ENCODE measurements around the gene ERP27. TPM values are rescaled to one million over a fixed set of nuclear protein-coding genes. Genes with fewer than 3 reads are reported as not detected.

The ERP27 gene
- total RNA-seq, 1 donor from 2014 or later, result 5.4 TPM

GRCh38 chr12:14913381-14913781, 25.0 kb downstream of the ERP27 start:
- H3K9me3 Mint-ChIP-seq, result no peaks in the 10 kb centered on the region
- DNase-seq (no peak), ATAC-seq (ENCODE audit: low read depth) (no peak)
- H3K4me1 Mint-ChIP-seq, result peaks cover 4% of the 10 kb centered on the region
- ChIA-PET POLR2A (interaction anchor here (0.5 kb wide), 1 partner anchor 11 kb away, joined by 3 read pairs; no protein-coding TSS in a partner anchor), CTCF (no interaction called here)
- no peak overlapping the region for H3K27ac Mint-ChIP-seq
- no peak for TF ChIP-seq CTCF (IDR thresholded peaks at IDR 0.05)
- intact Hi-C loops (cut with micrococcal nuclease), result no loop called here
- no peaks in the 10 kb centered on the region for H3K27me3 Mint-ChIP-seq
- H3K36me3 Mint-ChIP-seq (ENCODE audit: low read depth), result peaks cover 59% of the 10 kb centered on the region
- no peak overlapping the region for H3K4me3 Mint-ChIP-seq

GRCh38 chr12:14911131-14911530, 27.2 kb downstream of the ERP27 start:
- TF ChIP-seq CTCF (IDR thresholded peaks at IDR 0.05), result no peak
- ATAC-seq (ENCODE audit: low read depth) (no peak), DNase-seq (no peak)
- H3K27me3 Mint-ChIP-seq, result no peaks in the 10 kb centered on the region
- no peaks in the 10 kb centered on the region for H3K9me3 Mint-ChIP-seq
- no peak overlapping the region for H3K27ac Mint-ChIP-seq
- peaks cover 4% of the 10 kb centered on the region for H3K4me1 Mint-ChIP-seq
- POLR2A ChIA-PET, result interaction anchor here (1.2 kb wide), 1 partner anchor 45 kb away, joined by 3 read pairs; no protein-coding TSS in a partner anchor
- H3K4me3 Mint-ChIP-seq, result no peak overlapping the region
- H3K36me3 Mint-ChIP-seq (ENCODE audit: low read depth), result peaks cover 40% of the 10 kb centered on the region
- CTCF ChIA-PET, result no interaction called here
- intact Hi-C loops (cut with micrococcal nuclease), result loop anchor here (2.0 kb wide), 1 partner anchor 14 kb away; no protein-coding TSS in a partner anchor

- Mint-ChIP-seq H3K27ac (no peak overlapping the region), H3K9me3 (no peaks in the 10 kb centered on the region), H3K4me3 (no peak overlapping the region), H3K4me1 (peaks cover 4% of the 10 kb centered on the region), H3K36me3 (ENCODE audit: low read depth) (peaks cover 32% of the 10 kb centered on the region), H3K27me3 (no peaks in the 10 kb centered on the region)
- POLR2A ChIA-PET, result interaction anchor here (0.5 to 1.2 kb wide), 2 partner anchors 46 to 657 kb away, joined by 3 to 10 read pairs; no protein-coding TSS in a partner anchor
- CTCF ChIA-PET, result no interaction called here
- TF ChIP-seq CTCF (IDR thresholded peaks at IDR 0.05), result no peak
- ATAC-seq (ENCODE audit: low read depth) (no peak), DNase-seq (no peak)
- intact Hi-C loops (cut with micrococcal nuclease), result loop anchor here (2.0 kb wide), 1 partner anchor 14 kb away; no protein-coding TSS in a partner anchor
Measured at GRCh38 chr12:14910090-14910915, 28.0 kb downstream of the ERP27 start.

GRCh38 chr12:14907953-14908352, 30.4 kb downstream of the ERP27 start:
- Mint-ChIP-seq H3K4me1 (peaks cover 2% of the 10 kb centered on the region), H3K27me3 (no peaks in the 10 kb centered on the region), H3K36me3 (ENCODE audit: low read depth) (peaks cover 9% of the 10 kb centered on the region), H3K9me3 (no peaks in the 10 kb centered on the region), H3K4me3 (no peak overlapping the region), H3K27ac (no peak overlapping the region)
- ChIA-PET CTCF (no interaction called here), POLR2A (no interaction called here)
- intact Hi-C loops (cut with micrococcal nuclease), result no loop called here
- DNase-seq, result no peak
- no peak for TF ChIP-seq CTCF (IDR thresholded peaks at IDR 0.05)
- no peak for ATAC-seq (ENCODE audit: low read depth)

- no peak for TF ChIP-seq CTCF (IDR thresholded peaks at IDR 0.05)
- Mint-ChIP-seq H3K9me3 (no peaks in the 10 kb centered on the region), H3K36me3 (ENCODE audit: low read depth) (peaks cover 4% of the 10 kb centered on the region), H3K4me1 (peaks cover 2% of the 10 kb centered on the region), H3K27ac (no peak overlapping the region), H3K4me3 (no peak overlapping the region), H3K27me3 (no peaks in the 10 kb centered on the region)
- intact Hi-C loops (cut with micrococcal nuclease), result no loop called here
- CTCF ChIA-PET, result no interaction called here
- POLR2A ChIA-PET, result no interaction called here
- DNase-seq (no peak), ATAC-seq (ENCODE audit: low read depth) (no peak)
Measured at GRCh38 chr12:14906114-14906513, 32.2 kb downstream of the ERP27 start.
